IMR-90 (cell line): ENCODE data around the gene ACADSB. TPM values are rescaled to one million over a fixed set of nuclear protein-coding genes. Genes with fewer than 3 reads are reported as not detected.

Experiments used
- ATAC-seq: fragments of 200-7000 bp; cut with Tn5 transposase; 2 replicates; pipeline ENCODE4 v1.9.1; 2020; ENCODE audit warnings: low read depth, mild to moderate bottlenecking, moderate library complexity
- BruUV-seq: library from RNA; stranded (reverse); fragments of 400-500 nt; replicated peaks from 2 replicates; lab custom pipeline; 2021; lab: Mats Ljungman, UMichigan
- CTCF ChIA-PET: fragments of 300-600 bp; formaldehyde crosslinking; extraction: SDS; loops from one replicate; lab custom pipeline; 2021; ENCODE audit warnings: antibody characterized with exemption; lab: Yijun Ruan, JAX
- POLR2A ChIA-PET: fragments of 300-600 bp; sonication (Branson Sonifier 250); formaldehyde crosslinking; loops from one replicate; lab custom pipeline; 2022; ENCODE audit warnings: antibody characterized with exemption; ENCODE audit not compliant: unreplicated experiment; lab: Charles Lee
- DNase-seq: peaks from one replicate; pipeline ENCODE4 v3.0.0; 2013
- H2AFZ ChIP-seq: replicated peaks from 2 replicates; pipeline ENCODE3; 2013; ENCODE audit warnings: low read length, mild to moderate bottlenecking; ENCODE audit not compliant: poor library complexity
- H2AK5ac ChIP-seq: 2 replicates; pipeline ENCODE4 v1.6.1; 2013; ENCODE audit warnings: low read depth, low read length, inconsistent platforms
- H2AK9ac ChIP-seq: replicated peaks from 2 replicates; pipeline ENCODE3; 2013; ENCODE audit warnings: mild to moderate bottlenecking, low read depth, low read length, moderate library complexity; ENCODE audit not compliant: poor library complexity
- H2BK120ac ChIP-seq: 2 replicates; pipeline ENCODE4 v1.6.1; 2013; ENCODE audit warnings: low read depth, low read length, inconsistent platforms
- H2BK15ac ChIP-seq: 3 replicates; pipeline ENCODE4 v1.6.1; 2013; ENCODE audit warnings: low read depth, low read length, inconsistent platforms
- H2BK20ac ChIP-seq: 2 replicates; pipeline ENCODE4 v1.6.1; 2013; ENCODE audit warnings: low read depth, mild to moderate bottlenecking, inconsistent platforms, low read length, moderate library complexity
- H2BK5ac ChIP-seq: 2 replicates; pipeline ENCODE4 v1.6.1; 2013; ENCODE audit warnings: mild to moderate bottlenecking, low read depth, low read length, inconsistent platforms; ENCODE audit not compliant: poor library complexity, severe bottlenecking
- H3K14ac ChIP-seq: replicated peaks from 2 replicates; pipeline ENCODE4 v1.6.1; 2013; ENCODE audit warnings: low read depth, low read length, inconsistent platforms
- H3K18ac ChIP-seq: 2 replicates; pipeline ENCODE4 v1.6.1; 2013; ENCODE audit warnings: low read depth, low read length, control low read depth
- H3K23ac ChIP-seq: 2 replicates; pipeline ENCODE4 v1.6.1; 2013; ENCODE audit warnings: low read depth, low read length, inconsistent platforms
- H3K27ac ChIP-seq: 2 replicates; pipeline ENCODE4 v1.5.1; 2013; ENCODE audit warnings: mild to moderate bottlenecking, control low read depth, low read length; ENCODE audit not compliant: insufficient read depth
- H3K27me3 ChIP-seq: 2 replicates; pipeline ENCODE4 v1.6.1; 2013; ENCODE audit warnings: low read length; ENCODE audit not compliant: control insufficient read depth, insufficient read depth
- H3K36me3 ChIP-seq: 2 replicates; pipeline ENCODE4 v1.6.1; 2013; ENCODE audit warnings: low read length, mixed read lengths; ENCODE audit not compliant: control insufficient read depth, insufficient read depth
- H3K4ac ChIP-seq: 2 replicates; pipeline ENCODE4 v1.6.1; 2013; ENCODE audit warnings: low read depth, low read length, inconsistent platforms
- H3K4me1 ChIP-seq: 2 replicates; pipeline ENCODE4 v1.6.1; 2013; ENCODE audit warnings: low read length, mixed read lengths; ENCODE audit not compliant: control insufficient read depth, insufficient read depth
- H3K4me2 ChIP-seq: 2 replicates; pipeline ENCODE4 v1.6.1; 2013; ENCODE audit warnings: low read depth, mild to moderate bottlenecking, control low read depth, low read length, moderate library complexity
- H3K4me3 ChIP-seq: 2 replicates; pipeline ENCODE4 v1.5.1; 2013; ENCODE audit warnings: low read depth, mild to moderate bottlenecking, control low read depth, low read length, moderate library complexity; ENCODE audit not compliant: insufficient read depth
- H3K56ac ChIP-seq: 2 replicates; pipeline ENCODE4 v1.6.1; 2013; ENCODE audit warnings: low read length, inconsistent platforms; ENCODE audit not compliant: insufficient read depth; ENCODE audit errors: extremely low read depth
- H3K79me1 ChIP-seq, 2 experiments: 2 replicates each; pipeline ENCODE4 v1.6.1; 2013; ENCODE audit warnings: low read length in 2 of 2, inconsistent platforms in 1 of 2, low read depth in 1 of 2
- H3K9ac ChIP-seq: 2 replicates; pipeline ENCODE4 v1.6.1; 2013; ENCODE audit warnings: low read depth, low read length, control low read depth
- H3K9me1 ChIP-seq: 2 replicates; pipeline ENCODE4 v1.6.1; 2013; ENCODE audit warnings: low read length, inconsistent platforms; ENCODE audit not compliant: insufficient read depth
- H3K9me3 ChIP-seq: 2 replicates; pipeline ENCODE4 v1.6.1; 2013; ENCODE audit warnings: low read length; ENCODE audit not compliant: control insufficient read depth, insufficient read depth
- H4K20me1 ChIP-seq: 2 replicates; pipeline ENCODE4 v1.6.1; 2013; ENCODE audit warnings: low read length, inconsistent platforms; ENCODE audit not compliant: insufficient read depth
- H4K5ac ChIP-seq: 2 replicates; pipeline ENCODE4 v1.6.1; 2013; ENCODE audit warnings: mild to moderate bottlenecking, low read depth, low read length, control low read depth
- H4K8ac ChIP-seq, 2 experiments: 2 replicates each; pipeline ENCODE4 v1.6.1; 2013; ENCODE audit warnings: low read depth in 2 of 2, low read length in 2 of 2, control low read depth in 1 of 2, inconsistent platforms in 1 of 2
- H4K91ac ChIP-seq: 2 replicates; pipeline ENCODE4 v1.6.1; 2013; ENCODE audit warnings: low read depth, low read length, inconsistent platforms; ENCODE audit not compliant: insufficient read depth
- BHLHE40 ChIP-seq: fragments of 150-350 bp; IDR thresholded peaks from 2 replicates; pipeline ENCODE4 v1.6.1; 2016; ENCODE audit warnings: mild to moderate bottlenecking, low read depth, low read length
- CEBPB ChIP-seq: IDR thresholded peaks from 2 replicates; pipeline ENCODE4 v1.6.1; 2012; ENCODE audit warnings: low read depth, low read length, improper control_type of control experiment
- CHD1 ChIP-seq: IDR thresholded peaks from 2 replicates; pipeline ENCODE4 v1.6.1; 2012; ENCODE audit warnings: low read depth, low read length, improper control_type of control experiment
- MXI1 ChIP-seq: IDR thresholded peaks from 2 replicates; pipeline ENCODE4 v1.6.1; 2012; ENCODE audit warnings: low read depth, mild to moderate bottlenecking, low read length, moderate library complexity, borderline replicate concordance
- NFE2L2 ChIP-seq: fragments of 150-350 bp; IDR thresholded peaks from 2 replicates; pipeline ENCODE4 v1.6.1; 2016; ENCODE audit warnings: low read depth, mild to moderate bottlenecking, low read length
- RCOR1 ChIP-seq: IDR thresholded peaks from 2 replicates; pipeline ENCODE4 v1.6.1; 2012; ENCODE audit warnings: mild to moderate bottlenecking, low read length, improper control_type of control experiment; ENCODE audit not compliant: insufficient replicate concordance
- USF2 ChIP-seq: fragments of 150-350 bp; IDR thresholded peaks from 2 replicates; pipeline ENCODE4 v1.6.1; 2017; ENCODE audit warnings: mild to moderate bottlenecking, antibody characterized with exemption, low read length, low read depth
- WGBS, 2 experiments: methylation state at CpG; one replicate each; pipeline versions ENCODE4 v1.1.5 to v1.1.7; 2013; ENCODE audit warnings: missing lambda C conversion rate in 2 of 2; ENCODE audit not compliant: insufficient read length in 1 of 2; ENCODE audit errors: extremely low coverage in 2 of 2; 5-methylcytosine and 5-hydroxymethylcytosine counted together
- dilution Hi-C: fragments of 300-500 bp; cut with HindIII; formaldehyde crosslinking; loops from one replicate; pipeline ENCODE4 v1.14.3; 2018; ENCODE audit warnings: low sequenced_read_pairs; ENCODE audit not compliant: unreplicated experiment
- in situ Hi-C: fragments of 300-500 bp; cut with MboI; formaldehyde crosslinking; loops from 3 replicates; pipeline ENCODE4 v1.14.3; 2019; ENCODE audit warnings: low sequenced_read_pairs, inconsistent platforms, mixed read lengths
- intact Hi-C: fragments of 100-400 bp; cut with micrococcal nuclease; formaldehyde crosslinking; loops from 2 replicates; pipeline ENCODE4 v1.10.0; 2022
- polyA plus RNA-seq, 3 experiments: library from polyadenylated mRNA; depleted of rRNA; stranded (reverse); fragments of >200 nt; gene quantifications; 2 replicates each; pipeline ENCODE4 v1.2.3, GENCODE V29; 2012; ENCODE audit warnings: low replicate concordance in 1 of 3
- total RNA-seq: library from RNA; depleted of rRNA; stranded (reverse); fragments of >200 nt; gene quantifications from 2 replicates; pipeline ENCODE4 v1.2.3, GENCODE V29; 2012

The ACADSB gene
- total and polyA plus RNA-seq, 2 of the 4 experiments (the other 2 are of a cell fraction) = 6.2 to 10.6 TPM

- Histone ChIP-seq H3K36me3 (no peaks in the 10 kb centered on the region), H3K9me1 (no peaks in the 10 kb centered on the region), H2AK5ac (no peak overlapping the region), H2BK120ac (no peak overlapping the region), H2BK20ac (no peak overlapping the region), H4K20me1 (no peaks in the 10 kb centered on the region), H4K8ac (no peak overlapping the region), H2BK5ac (no peak overlapping the region), H3K27ac (no peak overlapping the region), H4K91ac (no peak overlapping the region), H3K23ac (no peak overlapping the region), H2AFZ (no peak overlapping the region), H3K9me3 (no peaks in the 10 kb centered on the region), H3K4me1 (no peaks in the 10 kb centered on the region), H2AK9ac (no peak overlapping the region), H3K9ac (no peak overlapping the region), H3K56ac (no peak overlapping the region), H4K5ac (no peak overlapping the region), H3K79me1 (no peaks in the 10 kb centered on the region), H3K4me3 (no peak overlapping the region), H3K27me3 (no peaks in the 10 kb centered on the region), H2BK15ac (no peak overlapping the region), H3K4ac (no peak overlapping the region), H3K4me2 (no peak overlapping the region), H3K14ac (no peak overlapping the region), H3K18ac (no peak overlapping the region)
- no peak for ATAC-seq
- ChIA-PET CTCF (interaction anchor here (1.0 kb wide), 1 partner anchor 9 kb away, joined by 3 read pairs; no protein-coding TSS in a partner anchor), POLR2A (interaction anchor here (1.0 kb wide), 1 partner anchor 13 kb away, joined by 3 read pairs; no protein-coding TSS in a partner anchor)
- WGBS, 2 experiments = no CpG with 5 or more reads among the region's 1 CpG
- BruUV-seq = no TSS peak
- dilution Hi-C loops = no loop called here
- in situ Hi-C loops = no loop called here
- no peak for TF ChIP-seq USF2
- no peak for TF ChIP-seq CEBPB
- TF ChIP-seq CHD1 = no peak
- no peak for TF ChIP-seq NFE2L2
- TF ChIP-seq MXI1 = no peak
- no peak for TF ChIP-seq BHLHE40
- no peak for TF ChIP-seq RCOR1
- DNase-seq = no peak
- intact Hi-C loops = no loop called here
Observed at GRCh38 chr10:123019941-123020703, 11.3 kb downstream of the ACADSB start.
